ENCODE measurements around the gene SKOR2. TPM values are rescaled to one million over a fixed set of nuclear protein-coding genes. Genes with fewer than 3 reads are reported as not detected.

SKOR2 gene
- total RNA-seq, 1 donor = not detected

Other genes with a start within 250 kb of the SKOR2 start
- under 0.01 TPM for gene ELOA2, start 216.0 kb downstream of the SKOR2 start, total RNA-seq
- gene HDHD2, start 101.2 kb downstream of the SKOR2 start, total RNA-seq = 4.0 TPM
- gene IER3IP1, start 75.3 kb downstream of the SKOR2 start, total RNA-seq = 6.4 TPM